ENCODE results near the gene MAGI2. TPM values are rescaled to one million over a fixed set of nuclear protein-coding genes. Genes with fewer than 3 reads are reported as not detected.

MAGI2 gene
- total RNA-seq, 1 donor from 2014 or later, result 13.3 TPM

DNA sequence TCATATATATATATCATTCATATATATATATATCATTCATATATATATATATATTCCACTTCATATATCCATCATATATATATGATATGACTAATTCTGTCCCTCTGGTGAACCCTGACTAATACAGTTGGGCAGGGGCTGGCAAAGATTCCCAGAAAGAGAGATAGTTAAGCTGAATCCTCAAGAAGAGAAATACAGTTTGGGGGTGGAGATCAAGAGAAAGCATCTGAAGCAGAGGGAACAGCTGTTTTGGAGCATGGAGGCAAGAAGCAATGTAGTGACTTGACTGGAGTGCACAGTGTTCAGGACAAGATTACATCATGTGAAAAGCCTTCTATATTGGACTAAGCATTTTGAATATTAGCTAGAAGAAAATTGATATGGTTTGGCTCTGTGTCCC lies 540.7 kb downstream of the MAGI2 start:
- Mint-ChIP-seq H3K9me3 (peaks cover 6% of the 10 kb centered on the region), H3K36me3 (peaks cover 3% of the 10 kb centered on the region), H3K27me3 (peaks cover 10% of the 10 kb centered on the region), H3K4me1 (ENCODE audit: unreplicated experiment) (peaks cover 12% of the 10 kb centered on the region), H3K27ac (no peak overlapping the region), H3K4me3 (no peak overlapping the region)
- TF ChIP-seq, protein P1, sequence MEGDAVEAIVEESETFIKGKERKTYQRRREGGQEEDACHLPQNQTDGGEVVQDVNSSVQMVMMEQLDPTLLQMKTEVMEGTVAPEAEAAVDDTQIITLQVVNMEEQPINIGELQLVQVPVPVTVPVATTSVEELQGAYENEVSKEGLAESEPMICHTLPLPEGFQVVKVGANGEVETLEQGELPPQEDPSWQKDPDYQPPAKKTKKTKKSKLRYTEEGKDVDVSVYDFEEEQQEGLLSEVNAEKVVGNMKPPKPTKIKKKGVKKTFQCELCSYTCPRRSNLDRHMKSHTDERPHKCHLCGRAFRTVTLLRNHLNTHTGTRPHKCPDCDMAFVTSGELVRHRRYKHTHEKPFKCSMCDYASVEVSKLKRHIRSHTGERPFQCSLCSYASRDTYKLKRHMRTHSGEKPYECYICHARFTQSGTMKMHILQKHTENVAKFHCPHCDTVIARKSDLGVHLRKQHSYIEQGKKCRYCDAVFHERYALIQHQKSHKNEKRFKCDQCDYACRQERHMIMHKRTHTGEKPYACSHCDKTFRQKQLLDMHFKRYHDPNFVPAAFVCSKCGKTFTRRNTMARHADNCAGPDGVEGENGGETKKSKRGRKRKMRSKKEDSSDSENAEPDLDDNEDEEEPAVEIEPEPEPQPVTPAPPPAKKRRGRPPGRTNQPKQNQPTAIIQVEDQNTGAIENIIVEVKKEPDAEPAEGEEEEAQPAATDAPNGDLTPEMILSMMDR (conservative IDR thresholded peaks at IDR 0.05), result no peak
- no peak for DNase-seq (ENCODE audit: extremely low spot score, unreplicated experiment)

- Mint-ChIP-seq H3K4me1 (ENCODE audit: unreplicated experiment) (peaks cover 23% of the 10 kb centered on the region), H3K27me3 (peaks cover 3% of the 10 kb centered on the region), H3K27ac (no peak overlapping the region), H3K4me3 (no peak overlapping the region), H3K36me3 (no peaks in the 10 kb centered on the region), H3K9me3 (no peaks in the 10 kb centered on the region)
- TF ChIP-seq, protein P1 (conservative IDR thresholded peaks at IDR 0.05), result no peak
- no peak for DNase-seq (ENCODE audit: extremely low spot score, unreplicated experiment)
Observed at GRCh38 chr7:78906735-78907134, 546.7 kb downstream of the MAGI2 start.

DNA sequence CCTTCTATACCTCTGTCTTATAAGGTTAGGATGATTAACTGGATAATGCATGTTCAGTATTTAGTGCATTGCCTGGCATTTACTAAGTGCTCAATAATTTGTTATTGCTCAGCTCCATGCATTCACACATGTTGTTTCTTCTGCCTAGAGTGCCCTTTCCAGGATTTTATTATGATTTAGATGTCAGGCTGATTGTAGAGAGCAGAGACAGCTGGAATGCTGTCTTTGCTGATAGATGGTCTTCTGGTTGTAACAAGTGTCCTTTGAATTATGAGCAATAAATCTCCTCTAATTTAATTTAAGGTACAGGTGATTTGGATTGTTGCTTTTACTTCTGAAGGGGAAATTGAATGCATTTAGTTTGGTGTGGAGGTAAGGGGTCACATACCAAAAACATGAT lies 548.0 kb downstream of the MAGI2 start:
- peaks cover 23% of the 10 kb centered on the region for H3K4me1 Mint-ChIP-seq (ENCODE audit: unreplicated experiment)
- DNase-seq (ENCODE audit: extremely low spot score, unreplicated experiment), result no peak
- TF ChIP-seq, protein P1 (conservative IDR thresholded peaks at IDR 0.05), result no peak
- H3K36me3 Mint-ChIP-seq, result no peaks in the 10 kb centered on the region
- no peak overlapping the region for H3K4me3 Mint-ChIP-seq
- H3K9me3 Mint-ChIP-seq, result no peaks in the 10 kb centered on the region
- peaks cover 3% of the 10 kb centered on the region for H3K27me3 Mint-ChIP-seq
- no peak overlapping the region for H3K27ac Mint-ChIP-seq

DNA sequence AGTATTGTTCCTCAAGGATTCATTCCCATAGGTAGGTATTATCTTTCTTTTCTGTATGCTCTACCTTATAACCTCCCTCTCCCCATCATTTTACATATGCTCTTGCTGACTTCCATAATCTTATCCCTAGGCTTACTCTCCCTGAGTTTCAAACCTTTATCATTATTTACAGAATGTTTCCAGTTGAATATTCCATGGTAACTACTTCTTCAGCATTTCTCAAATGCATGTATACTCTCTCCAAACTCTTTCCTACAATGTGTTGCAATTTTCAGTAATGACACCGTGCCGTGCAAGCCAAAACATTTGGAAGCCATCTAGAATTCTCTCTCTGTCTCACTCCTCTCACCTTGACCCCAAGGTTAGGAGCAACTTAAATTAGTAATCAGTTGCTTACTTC lies 548.5 kb downstream of the MAGI2 start:
- H3K27me3 Mint-ChIP-seq, result peaks cover 3% of the 10 kb centered on the region
- no peak overlapping the region for H3K27ac Mint-ChIP-seq
- TF ChIP-seq, protein P1 (conservative IDR thresholded peaks at IDR 0.05), result no peak
- H3K4me1 Mint-ChIP-seq (ENCODE audit: unreplicated experiment), result peaks cover 23% of the 10 kb centered on the region
- no peaks in the 10 kb centered on the region for H3K36me3 Mint-ChIP-seq
- DNase-seq (ENCODE audit: extremely low spot score, unreplicated experiment), result no peak
- H3K4me3 Mint-ChIP-seq, result no peak overlapping the region
- H3K9me3 Mint-ChIP-seq, result no peaks in the 10 kb centered on the region

- Mint-ChIP-seq H3K27me3 (no peaks in the 10 kb centered on the region), H3K4me1 (ENCODE audit: unreplicated experiment) (peaks cover 9% of the 10 kb centered on the region), H3K27ac (no peak overlapping the region), H3K36me3 (no peaks in the 10 kb centered on the region), H3K4me3 (no peak overlapping the region), H3K9me3 (no peaks in the 10 kb centered on the region)
- TF ChIP-seq, protein P1 (conservative IDR thresholded peaks at IDR 0.05), result no peak
- no peak for DNase-seq (ENCODE audit: extremely low spot score, unreplicated experiment)
Observed at GRCh38 chr7:78901566-78901965, 551.9 kb downstream of the MAGI2 start.

- Mint-ChIP-seq H3K27me3 (no peaks in the 10 kb centered on the region), H3K4me1 (ENCODE audit: unreplicated experiment) (peaks cover 9% of the 10 kb centered on the region), H3K27ac (no peak overlapping the region), H3K4me3 (no peak overlapping the region), H3K9me3 (no peaks in the 10 kb centered on the region), H3K36me3 (no peaks in the 10 kb centered on the region)
- TF ChIP-seq, protein P1 (conservative IDR thresholded peaks at IDR 0.05), result no peak
- DNase-seq (ENCODE audit: extremely low spot score, unreplicated experiment), result no peak
Observed at GRCh38 chr7:78900806-78901205, 552.7 kb downstream of the MAGI2 start.
